NCI-H187 (cell line): ENCODE results near the gene ARNT2.
A peak's percentile ranks its signal among the peaks of the same experiment; 100 is the strongest.
"Not testable (repeated sequence)": the region's sequence is repeated elsewhere in the genome, so short reads cannot be mapped to it uniquely, and the experiment has no call there.

ENCODE experiments used
- DNase-seq, 2 experiments: peaks; one replicate each; lab custom pipeline; 2025; lab: John Stamatoyannopoulos, UW

ARNT2 gene

GRCh38 chr15:80404057-80404760 lies at the start of gene ARNT2:
ARNT2 (plus strand) TSS chr15:80404382; CDS start chr15:80404516, 134 bp downstream.
- DNase-seq, result peak in 1 of 2 experiments; percentile 3

GRCh38 chr15:80367094-80367493 lies 37.1 kb upstream of the ARNT2 start:
- DNase-seq, result no peak

DNA sequence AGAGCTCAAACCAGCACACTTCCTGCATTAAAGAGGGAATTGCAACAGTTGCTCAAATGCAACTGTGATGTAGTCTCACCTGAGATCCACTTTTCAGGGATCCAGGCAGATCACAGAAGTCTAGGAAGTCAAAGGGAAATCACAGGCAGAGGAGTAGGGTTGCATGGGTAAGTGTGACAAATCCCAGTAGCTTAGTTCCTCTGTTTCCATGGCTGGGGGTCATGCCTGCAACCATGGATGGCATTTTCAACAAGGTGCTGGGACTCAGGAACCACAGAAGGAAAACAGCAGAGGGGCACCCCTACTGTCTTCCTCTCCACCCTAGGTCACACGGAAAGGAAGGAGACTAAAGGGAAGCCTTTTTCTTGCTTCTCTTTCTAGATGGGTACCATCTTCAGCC lies 36.5 kb upstream of the ARNT2 start:
- DNase-seq, result no peak

DNA sequence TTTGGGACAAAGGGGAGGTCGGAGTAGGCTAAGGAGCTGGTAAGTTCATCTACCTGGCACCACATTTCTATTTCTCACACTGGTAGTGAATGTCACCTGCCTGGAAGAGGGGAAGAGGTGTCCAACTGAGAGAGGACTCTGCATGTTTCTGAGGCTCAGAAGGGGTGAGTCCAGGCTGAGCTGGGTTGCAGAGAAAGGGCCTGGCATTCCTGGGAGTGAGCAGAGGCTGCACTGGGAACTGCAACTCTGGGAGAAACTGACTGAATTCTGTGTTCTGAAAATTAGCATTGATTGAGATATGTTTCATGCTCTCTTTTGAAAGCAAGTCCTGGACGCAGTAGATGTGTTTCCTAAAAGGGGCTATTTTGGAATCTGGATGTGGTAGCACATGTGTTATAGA lies 32.3 kb upstream of the ARNT2 start:
- DNase-seq, result no peak

GRCh38 chr15:80374441-80374840 lies 29.7 kb upstream of the ARNT2 start:
- no peak for DNase-seq

GRCh38 chr15:80375968-80376891 lies 28.0 kb upstream of the ARNT2 start:
- no peak for DNase-seq

DNA sequence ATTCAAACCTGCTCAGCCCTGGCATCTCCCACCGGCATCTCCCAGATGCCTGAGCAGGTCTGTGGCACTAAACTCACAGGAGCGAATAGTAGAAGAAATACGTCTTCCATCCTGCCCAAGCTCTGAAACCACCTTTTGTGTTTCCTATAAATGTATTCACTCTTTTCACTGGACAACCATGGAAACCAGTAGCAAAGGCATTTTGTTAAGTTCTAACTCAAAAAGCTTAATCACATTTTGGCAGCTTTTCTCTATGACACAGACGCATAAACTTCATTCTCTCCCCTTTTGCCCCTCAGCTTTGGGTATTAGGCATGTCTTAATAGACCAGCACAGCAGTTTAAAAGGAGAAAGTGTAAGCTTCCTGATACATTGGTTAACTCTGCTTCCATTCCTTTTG lies 24.5 kb upstream of the ARNT2 start:
- DNase-seq, result no peak

GRCh38 chr15:80380154-80380553 lies 24.0 kb upstream of the ARNT2 start:
- no peak for DNase-seq

DNA sequence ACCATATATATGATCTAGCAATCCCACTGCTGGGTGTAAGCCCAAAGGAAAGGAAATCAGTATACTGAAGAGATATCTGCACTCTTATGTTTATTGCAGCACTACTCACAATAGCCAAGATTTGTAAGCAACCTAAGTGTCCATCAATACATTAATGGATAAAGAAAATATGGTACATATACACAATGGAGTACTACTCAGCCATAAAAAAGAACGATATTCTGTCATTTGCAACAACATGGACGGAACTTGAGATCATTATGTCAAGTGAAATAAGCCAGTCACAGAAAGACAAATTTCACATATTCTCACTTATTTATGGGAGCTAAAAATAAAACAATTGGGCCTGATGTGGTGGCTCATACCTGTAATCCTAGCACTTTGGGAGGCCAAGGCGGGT lies 21.9 kb upstream of the ARNT2 start:
- no peak for DNase-seq

- no peak for DNase-seq
Measured at GRCh38 chr15:80384432-80384831, 19.8 kb upstream of the ARNT2 start.

GRCh38 chr15:80386151-80386550 lies 18.0 kb upstream of the ARNT2 start:
- no peak for DNase-seq

DNA sequence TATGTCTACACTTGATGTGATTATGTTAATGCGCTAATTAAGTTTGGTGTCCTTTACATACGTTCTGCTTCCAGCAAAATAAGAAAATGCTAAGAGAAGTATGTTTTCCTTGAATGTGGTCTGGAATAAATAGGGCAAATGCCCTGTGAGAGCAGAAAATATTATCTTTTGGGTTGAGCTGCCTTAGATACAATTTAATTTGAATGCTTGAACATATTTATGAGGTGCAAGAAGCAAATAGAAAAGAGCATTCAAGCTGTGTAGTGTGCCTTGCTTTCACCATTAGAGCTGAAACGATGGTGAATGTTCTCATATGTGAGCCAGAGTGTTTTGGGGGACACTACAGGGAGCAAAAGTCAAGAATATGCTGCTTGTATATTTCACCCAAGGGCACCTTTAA lies 15.9 kb upstream of the ARNT2 start:
- no peak for DNase-seq

DNA sequence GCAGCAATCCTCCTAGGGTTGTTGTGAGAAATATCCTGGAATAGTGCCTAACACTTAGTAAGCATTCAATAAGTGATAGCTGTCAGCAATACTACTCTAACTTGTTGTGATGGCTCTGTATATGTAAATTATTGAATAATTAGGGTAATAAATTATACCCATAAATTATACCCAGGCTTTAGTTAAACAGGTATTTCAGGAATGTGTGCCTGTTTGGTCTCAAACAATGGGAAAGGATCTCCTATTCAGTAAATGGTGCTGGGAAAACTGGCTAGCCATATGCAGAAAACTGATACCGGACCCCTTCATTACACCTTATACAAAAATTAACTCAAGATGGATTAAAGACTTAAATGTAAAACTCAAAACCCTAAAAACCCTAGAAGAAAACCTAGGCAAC lies 14.8 kb upstream of the ARNT2 start:
- no peak for DNase-seq

DNA sequence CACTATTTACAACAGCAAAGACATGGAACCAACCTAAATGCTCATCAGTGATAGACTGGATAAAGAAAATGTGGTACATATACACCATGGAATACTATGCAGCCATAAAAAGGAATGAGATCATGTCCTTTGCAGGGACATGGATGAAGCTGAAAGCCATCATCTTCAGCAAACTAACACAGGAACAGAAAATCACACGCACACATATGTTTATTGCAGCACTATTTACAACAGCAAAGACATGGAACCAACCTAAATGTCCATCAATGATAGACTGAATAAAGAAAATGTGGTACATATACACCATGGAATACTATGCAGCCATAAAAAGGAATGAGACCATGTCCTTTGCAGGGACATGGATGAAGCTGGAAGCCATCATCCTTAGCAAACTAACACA lies 13.2 kb upstream of the ARNT2 start:
- DNase-seq, result not testable (repeated sequence)

DNA sequence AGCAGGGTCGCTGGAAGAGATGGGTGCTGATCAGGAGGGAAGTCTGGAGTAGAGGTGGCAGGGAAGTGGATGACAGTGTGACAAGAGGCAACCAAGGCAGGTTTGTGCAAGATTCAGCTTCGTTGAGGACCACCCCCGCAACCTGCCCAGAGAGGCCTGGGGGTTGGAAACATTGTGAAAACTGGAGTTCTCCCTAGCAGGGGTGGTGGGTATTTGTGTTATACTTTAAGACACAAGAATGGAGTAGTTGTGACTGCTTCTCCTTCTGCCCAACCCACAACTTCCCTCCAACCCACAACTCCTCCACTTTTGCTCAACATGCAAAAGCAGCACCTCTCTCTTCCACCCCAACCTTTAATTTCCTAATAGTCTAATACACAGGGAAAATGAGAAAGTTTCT lies 8.6 kb upstream of the ARNT2 start:
- no peak for DNase-seq

DNA sequence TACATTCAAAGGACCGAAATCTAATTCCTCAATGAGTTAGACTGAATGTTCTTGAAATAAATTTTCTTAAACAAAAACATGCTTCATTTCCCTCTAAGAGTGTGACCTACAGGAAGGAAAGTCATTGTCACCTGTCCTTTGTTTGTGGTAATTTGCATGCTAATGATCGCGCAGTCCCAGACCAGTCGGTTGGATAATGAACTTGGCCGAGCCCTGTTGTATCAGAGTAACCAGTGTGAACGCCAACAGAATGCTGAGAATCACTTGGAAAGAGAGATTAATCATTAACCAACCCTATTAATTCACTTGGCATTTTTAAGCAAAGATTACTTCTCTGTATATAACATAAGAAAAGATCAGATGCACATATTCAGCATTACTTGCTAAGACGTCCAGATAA lies 8.1 kb upstream of the ARNT2 start:
- DNase-seq, result no peak

- DNase-seq, result no peak
Measured at GRCh38 chr15:80399508-80399907, 4.7 kb upstream of the ARNT2 start.

- DNase-seq, result no peak
Measured at GRCh38 chr15:80401456-80401855, 2.7 kb upstream of the ARNT2 start.

- DNase-seq, result no peak
Measured at GRCh38 chr15:80402339-80402738, 1.8 kb upstream of the ARNT2 start.

- DNase-seq, result no peak
Measured at GRCh38 chr15:80403712-80404056, 498 bp upstream of the ARNT2 start.

- DNase-seq, result no peak
Measured at GRCh38 chr15:80404761-80405553, 775 bp downstream of the ARNT2 start.

DNA sequence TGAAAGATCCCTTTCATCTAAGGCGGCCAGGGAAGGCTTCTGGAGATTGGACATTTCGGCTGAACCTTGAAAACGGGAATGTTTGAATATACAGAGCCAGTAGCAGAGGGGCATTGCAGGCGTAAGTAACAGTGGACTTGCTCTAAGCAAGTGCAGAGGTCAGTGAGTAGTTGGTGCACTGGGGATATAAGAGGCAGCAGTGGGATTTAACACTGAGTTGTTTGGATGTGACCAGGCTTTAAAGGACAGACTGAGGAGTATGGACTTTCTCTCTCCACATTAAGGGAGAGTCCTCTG lies 1.3 kb downstream of the ARNT2 start:
- no peak for DNase-seq

DNA sequence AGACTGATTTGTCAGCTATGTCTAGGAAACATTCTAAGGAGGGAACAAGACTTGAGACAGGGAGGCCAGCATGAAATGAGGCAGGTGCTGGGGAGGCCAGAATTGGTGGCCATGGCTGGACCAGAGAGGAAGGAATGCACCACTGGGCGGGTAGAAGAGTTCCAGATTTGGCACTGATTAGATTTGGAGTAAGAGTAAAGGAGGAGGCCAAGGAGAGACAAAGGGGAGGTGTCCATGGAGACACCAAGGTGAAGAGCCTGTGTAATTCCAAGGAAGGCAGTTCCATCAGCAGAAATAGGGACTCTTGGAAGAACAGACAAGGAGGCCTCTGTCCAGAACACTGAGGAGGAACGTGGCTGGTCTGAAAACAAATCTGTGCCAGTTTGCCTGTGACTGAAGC lies 1.8 kb downstream of the ARNT2 start:
- DNase-seq, result no peak
